ENCODE measurements around the gene SGPL1. TPM values are rescaled to one million over a fixed set of nuclear protein-coding genes. Genes with fewer than 3 reads are reported as not detected.
A peak's percentile ranks its signal among the peaks of the same experiment; 100 is the strongest.

The SGPL1 gene
- polyA plus RNA-seq, 1 donor from 2014 or later = 33.4 TPM

- Histone ChIP-seq H3K9me3 (ENCODE audit: low read length) (no peaks in the 10 kb centered on the region), H3K9me2 (ENCODE audit: insufficient read depth, low read length) (no peaks in the 10 kb centered on the region), H3K36me3 (ENCODE audit: insufficient read depth, low read length) (no peaks in the 10 kb centered on the region), H3K27me3 (ENCODE audit: insufficient read depth, low read depth, low read length) (no peaks in the 10 kb centered on the region), H3K9ac (ENCODE audit: low read length) (no peak overlapping the region), H3K4me3 (ENCODE audit: low read length) (no peak overlapping the region), H3K27ac (ENCODE audit: low read length) (no peak overlapping the region), H3K79me2 (replicated peaks; ENCODE audit: insufficient read depth, low read length) (no peaks in the 10 kb centered on the region), H4K20me1 (ENCODE audit: insufficient read depth) (no peaks in the 10 kb centered on the region), H3K4me2 (ENCODE audit: low read length) (no peak overlapping the region), H3F3A (ENCODE audit: insufficient read depth, low read length, poor library complexity, severe bottlenecking) (no peaks in the 10 kb centered on the region), H2AFZ (ENCODE audit: low read depth, low read length) (no peak overlapping the region)
- TF ChIP-seq SMC3 (conservative IDR thresholded peaks at IDR 0.05; ENCODE audit: poor library complexity) (peak; percentile 92), EZH2 (IDR thresholded peaks at IDR 0.05; ENCODE audit: borderline replicate concordance, insufficient read depth, low read length, poor library complexity, severe bottlenecking) (no peak), RAD21 (conservative IDR thresholded peaks at IDR 0.05) (peak; percentile 83)
- TF ChIP-seq, protein P1, sequence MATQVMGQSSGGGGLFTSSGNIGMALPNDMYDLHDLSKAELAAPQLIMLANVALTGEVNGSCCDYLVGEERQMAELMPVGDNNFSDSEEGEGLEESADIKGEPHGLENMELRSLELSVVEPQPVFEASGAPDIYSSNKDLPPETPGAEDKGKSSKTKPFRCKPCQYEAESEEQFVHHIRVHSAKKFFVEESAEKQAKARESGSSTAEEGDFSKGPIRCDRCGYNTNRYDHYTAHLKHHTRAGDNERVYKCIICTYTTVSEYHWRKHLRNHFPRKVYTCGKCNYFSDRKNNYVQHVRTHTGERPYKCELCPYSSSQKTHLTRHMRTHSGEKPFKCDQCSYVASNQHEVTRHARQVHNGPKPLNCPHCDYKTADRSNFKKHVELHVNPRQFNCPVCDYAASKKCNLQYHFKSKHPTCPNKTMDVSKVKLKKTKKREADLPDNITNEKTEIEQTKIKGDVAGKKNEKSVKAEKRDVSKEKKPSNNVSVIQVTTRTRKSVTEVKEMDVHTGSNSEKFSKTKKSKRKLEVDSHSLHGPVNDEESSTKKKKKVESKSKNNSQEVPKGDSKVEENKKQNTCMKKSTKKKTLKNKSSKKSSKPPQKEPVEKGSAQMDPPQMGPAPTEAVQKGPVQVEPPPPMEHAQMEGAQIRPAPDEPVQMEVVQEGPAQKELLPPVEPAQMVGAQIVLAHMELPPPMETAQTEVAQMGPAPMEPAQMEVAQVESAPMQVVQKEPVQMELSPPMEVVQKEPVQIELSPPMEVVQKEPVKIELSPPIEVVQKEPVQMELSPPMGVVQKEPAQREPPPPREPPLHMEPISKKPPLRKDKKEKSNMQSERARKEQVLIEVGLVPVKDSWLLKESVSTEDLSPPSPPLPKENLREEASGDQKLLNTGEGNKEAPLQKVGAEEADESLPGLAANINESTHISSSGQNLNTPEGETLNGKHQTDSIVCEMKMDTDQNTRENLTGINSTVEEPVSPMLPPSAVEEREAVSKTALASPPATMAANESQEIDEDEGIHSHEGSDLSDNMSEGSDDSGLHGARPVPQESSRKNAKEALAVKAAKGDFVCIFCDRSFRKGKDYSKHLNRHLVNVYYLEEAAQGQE (IDR thresholded peaks at IDR 0.05; ENCODE audit: borderline replicate concordance) = no peak
- TF ChIP-seq, protein P2, sequence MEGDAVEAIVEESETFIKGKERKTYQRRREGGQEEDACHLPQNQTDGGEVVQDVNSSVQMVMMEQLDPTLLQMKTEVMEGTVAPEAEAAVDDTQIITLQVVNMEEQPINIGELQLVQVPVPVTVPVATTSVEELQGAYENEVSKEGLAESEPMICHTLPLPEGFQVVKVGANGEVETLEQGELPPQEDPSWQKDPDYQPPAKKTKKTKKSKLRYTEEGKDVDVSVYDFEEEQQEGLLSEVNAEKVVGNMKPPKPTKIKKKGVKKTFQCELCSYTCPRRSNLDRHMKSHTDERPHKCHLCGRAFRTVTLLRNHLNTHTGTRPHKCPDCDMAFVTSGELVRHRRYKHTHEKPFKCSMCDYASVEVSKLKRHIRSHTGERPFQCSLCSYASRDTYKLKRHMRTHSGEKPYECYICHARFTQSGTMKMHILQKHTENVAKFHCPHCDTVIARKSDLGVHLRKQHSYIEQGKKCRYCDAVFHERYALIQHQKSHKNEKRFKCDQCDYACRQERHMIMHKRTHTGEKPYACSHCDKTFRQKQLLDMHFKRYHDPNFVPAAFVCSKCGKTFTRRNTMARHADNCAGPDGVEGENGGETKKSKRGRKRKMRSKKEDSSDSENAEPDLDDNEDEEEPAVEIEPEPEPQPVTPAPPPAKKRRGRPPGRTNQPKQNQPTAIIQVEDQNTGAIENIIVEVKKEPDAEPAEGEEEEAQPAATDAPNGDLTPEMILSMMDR (IDR thresholded peaks at IDR 0.05; ENCODE audit: poor library complexity, severe bottlenecking) = peak; percentile 85
Observed at GRCh38 chr10:70880077-70880534, 64.4 kb downstream of the SGPL1 start.

DNA sequence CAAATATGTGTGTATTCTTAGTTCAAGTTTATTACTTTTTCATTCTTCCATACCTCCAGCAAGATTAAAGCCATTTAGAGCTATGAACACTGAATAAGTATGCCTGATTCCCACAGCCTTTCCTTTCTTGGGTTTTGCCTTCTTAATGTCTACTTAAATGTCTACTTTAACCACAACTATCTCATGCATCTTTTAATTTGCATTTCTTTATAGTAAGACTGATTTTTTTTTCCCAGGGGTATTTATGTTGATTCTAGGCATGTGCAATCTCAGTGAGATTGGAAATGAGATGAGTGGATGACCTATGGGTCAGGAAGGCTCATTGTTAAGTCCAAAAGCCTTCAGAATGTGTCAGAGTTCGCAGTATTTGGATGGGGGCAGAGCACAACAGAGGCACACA, 69.0 kb downstream of the SGPL1 start:
- Histone ChIP-seq H3K4me3 (ENCODE audit: low read length) (no peak overlapping the region), H3K36me3 (ENCODE audit: insufficient read depth, low read length) (no peaks in the 10 kb centered on the region), H3K79me2 (replicated peaks; ENCODE audit: insufficient read depth, low read length) (no peaks in the 10 kb centered on the region), H3K4me2 (ENCODE audit: low read length) (no peak overlapping the region), H3F3A (ENCODE audit: insufficient read depth, low read length, poor library complexity, severe bottlenecking) (no peaks in the 10 kb centered on the region), H2AFZ (ENCODE audit: low read depth, low read length) (no peak overlapping the region), H3K27ac (ENCODE audit: low read length) (no peak overlapping the region), H3K27me3 (ENCODE audit: insufficient read depth, low read depth, low read length) (no peaks in the 10 kb centered on the region), H3K9ac (ENCODE audit: low read length) (no peak overlapping the region), H3K9me3 (ENCODE audit: low read length) (no peaks in the 10 kb centered on the region), H4K20me1 (ENCODE audit: insufficient read depth) (no peaks in the 10 kb centered on the region), H3K9me2 (ENCODE audit: insufficient read depth, low read length) (no peaks in the 10 kb centered on the region)
- TF ChIP-seq TAF1 (IDR thresholded peaks at IDR 0.05; ENCODE audit: low read depth) = no peak

DNA sequence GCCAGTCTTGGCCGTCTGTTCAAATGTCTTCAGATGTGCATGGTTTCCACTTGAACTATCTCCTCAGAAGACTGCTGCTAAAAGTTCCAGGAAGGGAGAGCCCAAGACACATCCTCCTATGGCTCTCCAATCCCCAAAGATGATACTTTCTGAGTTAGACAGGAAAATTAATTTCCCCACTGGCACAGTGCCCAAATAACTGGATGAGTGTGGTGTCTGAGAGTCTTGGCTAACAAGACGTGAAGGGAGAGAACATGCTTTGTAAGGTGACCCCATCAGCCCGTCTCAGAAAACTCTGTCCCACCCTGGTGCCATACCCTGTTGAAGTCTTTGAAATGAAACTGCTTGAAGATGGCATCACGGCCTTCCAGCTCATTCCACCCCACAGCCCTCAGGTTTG, 69.7 kb downstream of the SGPL1 start:
- no peaks in the 10 kb centered on the region for H3F3A ChIP-seq (ENCODE audit: insufficient read depth, low read length, poor library complexity, severe bottlenecking)
- no peak for TF ChIP-seq EZH2 (IDR thresholded peaks at IDR 0.05; ENCODE audit: borderline replicate concordance, insufficient read depth, low read length, poor library complexity, severe bottlenecking)
- TF ChIP-seq POLR2AphosphoS5 (IDR thresholded peaks at IDR 0.05) = no peak
- no peak for TF ChIP-seq RAD21 (conservative IDR thresholded peaks at IDR 0.05)
- no peak for TF ChIP-seq TAF1 (IDR thresholded peaks at IDR 0.05; ENCODE audit: low read depth)
- no peak for TF ChIP-seq EP300 (conservative IDR thresholded peaks at IDR 0.05; ENCODE audit: poor library complexity, severe bottlenecking)
- TF ChIP-seq, protein P1 (IDR thresholded peaks at IDR 0.05; ENCODE audit: borderline replicate concordance) = no peak
- TF ChIP-seq SMC3 (conservative IDR thresholded peaks at IDR 0.05; ENCODE audit: poor library complexity) = no peak
- TF ChIP-seq, protein P2 (IDR thresholded peaks at IDR 0.05; ENCODE audit: poor library complexity, severe bottlenecking) = no peak
- TF ChIP-seq MXI1 (conservative IDR thresholded peaks at IDR 0.05; ENCODE audit: poor library complexity, severe bottlenecking) = no peak
- no peaks in the 10 kb centered on the region for H3K9me3 ChIP-seq (ENCODE audit: low read length)
- H3K9me2 ChIP-seq (ENCODE audit: insufficient read depth, low read length) = no peaks in the 10 kb centered on the region
- H3K79me2 ChIP-seq (replicated peaks; ENCODE audit: insufficient read depth, low read length) = no peaks in the 10 kb centered on the region
- no peak overlapping the region for H3K27ac ChIP-seq (ENCODE audit: low read length)
- no peak overlapping the region for H3K4me2 ChIP-seq (ENCODE audit: low read length)
- H2AFZ ChIP-seq (ENCODE audit: low read depth, low read length) = no peak overlapping the region
- no peak overlapping the region for H3K4me3 ChIP-seq (ENCODE audit: low read length)
- no peaks in the 10 kb centered on the region for H4K20me1 ChIP-seq (ENCODE audit: insufficient read depth)
- no peaks in the 10 kb centered on the region for H3K36me3 ChIP-seq (ENCODE audit: insufficient read depth, low read length)
- H3K9ac ChIP-seq (ENCODE audit: low read length) = no peak overlapping the region
- H3K27me3 ChIP-seq (ENCODE audit: insufficient read depth, low read depth, low read length) = no peaks in the 10 kb centered on the region

All from neural cell (in vitro differentiated cells).